GM18520 (cell line): ENCODE measurements around the gene PRDM16.

Experiments
- ATAC-seq: cut with Tn5 transposase; IDR thresholded peaks from one replicate; pipeline ENCODE4 v1.9.1; 2021; ENCODE audit not compliant: unreplicated experiment

Gene PRDM16

DNA sequence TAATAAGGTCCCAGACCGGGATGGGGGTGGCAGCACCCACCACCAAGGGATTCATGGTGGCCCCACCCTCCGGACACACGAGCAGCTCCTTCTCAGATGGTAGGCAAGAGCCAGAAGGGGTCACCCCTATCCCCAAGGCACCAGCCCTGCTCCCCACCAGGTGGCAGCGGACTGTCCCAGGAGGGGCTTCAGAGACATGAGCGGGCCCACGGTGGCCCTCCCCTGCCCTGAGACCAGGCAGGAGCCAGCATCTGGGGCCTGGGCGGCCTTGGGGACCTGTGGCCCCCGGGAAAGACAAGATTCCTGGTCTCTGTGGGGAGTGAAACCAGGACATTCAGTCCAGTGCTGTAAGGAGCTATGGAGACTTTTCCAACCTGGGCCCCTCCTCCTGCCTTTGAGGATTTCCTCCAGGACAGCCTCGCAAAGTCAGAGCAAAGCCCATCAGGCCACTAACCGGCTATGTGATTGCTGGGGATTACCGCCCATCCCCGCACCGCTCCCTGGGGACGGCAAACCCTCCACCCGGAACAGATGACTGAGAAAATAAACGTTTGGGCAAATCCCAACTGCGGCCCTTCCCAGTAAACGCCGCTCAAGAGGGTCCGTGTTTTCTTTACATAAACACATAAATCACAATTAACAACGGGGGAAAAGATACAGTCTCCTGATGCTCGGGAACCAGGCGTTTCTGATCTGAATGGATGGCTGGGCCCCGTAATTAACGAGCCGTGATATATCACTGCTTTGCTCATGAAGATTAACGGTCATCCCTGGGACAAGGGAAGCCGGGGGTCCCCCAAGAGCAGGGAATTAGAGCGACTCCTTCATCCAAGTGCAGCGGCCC, 334.6 kb downstream of the PRDM16 start:
- no peak for ATAC-seq

DNA sequence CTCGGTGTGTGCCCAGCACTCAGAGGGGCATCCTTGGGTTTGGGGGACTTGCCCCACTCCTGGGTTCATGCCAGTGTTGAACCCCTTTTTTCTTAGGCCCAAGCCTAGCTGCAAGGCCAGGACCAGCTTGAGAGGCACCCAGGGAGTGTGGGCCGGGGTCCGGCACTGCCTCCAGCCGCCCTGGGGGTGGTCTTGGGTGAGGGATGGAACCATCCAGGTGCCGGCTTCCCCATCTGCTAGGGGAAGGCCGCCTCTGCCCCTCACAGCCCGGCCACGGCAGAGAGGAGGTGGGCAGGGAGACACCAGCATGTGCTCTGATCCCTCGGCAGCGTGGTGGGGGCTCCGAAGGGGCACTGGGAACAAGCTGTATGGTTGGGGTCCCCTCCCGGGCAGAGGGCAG, 335.3 kb downstream of the PRDM16 start:
- ATAC-seq, result no peak

DNA sequence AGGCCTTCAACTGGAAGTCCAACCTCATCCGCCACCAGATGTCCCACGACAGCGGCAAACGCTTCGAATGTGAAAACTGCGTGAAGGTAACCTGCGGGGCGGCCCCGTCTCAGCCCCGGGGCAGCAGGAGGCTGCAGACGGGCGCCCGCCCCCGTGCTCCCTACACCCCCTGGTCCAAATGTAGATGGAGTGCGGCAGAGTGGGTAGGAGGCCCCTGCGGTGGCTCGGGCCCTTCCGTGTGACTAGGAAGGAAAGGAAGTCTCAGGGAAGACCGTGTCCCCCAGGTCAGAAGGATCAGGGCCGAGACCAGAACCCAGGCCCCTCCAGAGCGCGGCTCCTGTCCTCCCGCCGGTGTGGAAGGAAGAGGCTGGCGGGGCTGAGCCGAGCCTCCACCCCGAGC, 335.8 kb downstream of the PRDM16 start:
- no peak for ATAC-seq

DNA sequence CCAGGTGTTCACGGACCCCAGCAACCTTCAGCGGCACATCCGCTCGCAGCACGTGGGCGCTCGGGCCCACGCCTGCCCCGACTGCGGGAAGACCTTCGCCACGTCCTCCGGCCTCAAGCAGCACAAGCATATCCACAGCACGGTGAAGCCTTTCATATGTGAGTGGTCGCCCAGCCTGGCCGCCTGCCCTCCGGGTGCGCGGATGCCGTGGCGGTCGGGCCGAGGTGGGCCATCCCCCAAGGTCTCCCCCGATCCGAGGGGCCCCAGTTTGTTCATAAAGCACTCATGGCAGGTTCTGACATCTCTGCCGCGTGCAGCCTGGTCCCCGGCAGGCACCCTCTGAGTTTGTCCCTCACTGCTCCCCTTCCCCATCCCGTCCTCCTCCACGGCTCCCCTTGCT, 336.5 kb downstream of the PRDM16 start:
- no peak for ATAC-seq

DNA sequence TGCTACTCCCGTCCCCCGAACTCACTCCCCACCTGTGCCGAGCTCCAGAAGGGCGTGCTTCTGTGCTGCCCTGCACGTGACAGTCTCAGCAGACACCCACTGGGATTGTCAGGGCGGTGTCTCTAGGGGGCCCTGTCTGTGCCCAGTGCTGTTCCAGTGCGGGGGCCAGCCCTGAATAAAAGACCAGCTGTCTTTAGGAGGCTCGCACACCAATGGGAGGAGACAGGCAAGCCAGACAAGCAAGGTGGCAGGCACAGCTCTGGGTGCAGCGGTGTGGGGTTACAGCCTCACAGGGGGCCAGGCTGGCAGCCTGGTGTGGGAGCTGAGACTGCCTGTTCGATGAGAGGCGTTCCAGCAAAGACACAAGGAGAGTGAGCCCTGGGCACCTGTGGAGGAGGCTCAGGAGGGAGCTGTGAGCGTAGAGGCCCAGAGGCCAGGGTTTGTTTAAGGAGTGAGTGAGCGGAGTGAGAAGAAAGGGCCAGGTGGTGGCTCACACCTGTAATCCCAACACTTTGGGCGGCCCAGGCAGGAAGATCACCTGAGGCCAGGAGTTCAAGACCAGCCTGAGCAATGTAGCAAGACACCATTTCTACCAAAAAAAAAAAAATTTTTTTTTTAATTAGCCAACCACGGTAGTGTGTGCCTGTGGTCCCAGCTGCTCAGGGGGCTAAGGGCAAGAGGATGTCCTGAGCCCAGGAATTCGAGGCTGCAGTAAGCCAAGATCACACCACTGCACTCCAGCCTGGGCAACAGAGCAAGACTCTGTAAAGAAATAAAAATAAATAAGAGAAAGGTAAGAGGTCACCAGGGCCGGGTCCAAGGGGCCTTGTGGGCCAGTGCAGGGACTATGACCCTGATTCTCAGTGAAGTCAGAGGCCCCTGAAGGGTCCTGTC, 337.2 kb downstream of the PRDM16 start:
- no peak for ATAC-seq

DNA sequence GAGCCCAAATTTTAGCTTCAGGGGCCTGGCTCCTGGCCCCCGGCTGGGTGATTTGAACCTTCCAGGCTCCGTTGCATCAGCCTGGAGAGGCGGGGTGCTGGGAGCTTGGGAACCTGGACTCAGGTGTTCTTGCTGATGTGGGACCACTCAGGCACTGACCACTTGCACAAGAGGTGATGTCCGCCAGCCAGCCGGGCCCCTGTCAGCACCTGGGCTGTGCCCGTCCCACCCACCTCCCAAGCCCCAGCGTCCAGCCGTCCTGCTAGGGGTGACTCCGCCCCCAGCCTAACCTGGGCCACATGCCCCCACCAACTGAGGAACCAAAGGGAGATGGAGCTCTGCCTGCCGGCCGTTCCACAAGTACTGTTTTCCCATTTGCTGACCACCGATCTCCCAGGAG, 338.0 kb downstream of the PRDM16 start:
- no peak for ATAC-seq

DNA sequence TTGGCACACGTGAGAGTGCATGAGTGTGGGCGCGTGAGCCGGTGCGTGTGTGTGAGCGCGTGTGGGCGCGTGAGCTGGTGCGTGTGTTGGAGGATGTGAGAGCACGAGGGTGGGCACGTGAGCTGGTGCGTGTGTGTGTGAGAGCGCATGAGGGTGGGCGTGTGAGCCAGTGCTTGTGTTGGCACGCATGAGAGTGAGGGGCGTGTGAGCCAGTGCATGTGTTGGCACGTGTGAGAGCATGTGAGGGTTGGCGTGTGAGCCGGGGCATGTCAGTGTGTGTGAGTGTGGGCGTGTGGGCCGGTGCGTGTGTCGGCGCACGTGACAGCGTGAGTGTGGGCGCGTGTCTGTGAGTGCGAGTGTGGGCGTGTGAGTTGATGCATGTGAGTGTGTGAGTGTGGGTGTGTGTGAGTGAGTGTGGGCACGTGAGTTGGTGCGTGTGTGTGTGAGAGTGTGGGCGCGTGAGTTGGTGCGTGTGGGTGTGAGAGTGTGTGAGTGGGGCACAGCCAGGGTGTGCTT, 339.8 kb downstream of the PRDM16 start:
- ATAC-seq, result no peak

DNA sequence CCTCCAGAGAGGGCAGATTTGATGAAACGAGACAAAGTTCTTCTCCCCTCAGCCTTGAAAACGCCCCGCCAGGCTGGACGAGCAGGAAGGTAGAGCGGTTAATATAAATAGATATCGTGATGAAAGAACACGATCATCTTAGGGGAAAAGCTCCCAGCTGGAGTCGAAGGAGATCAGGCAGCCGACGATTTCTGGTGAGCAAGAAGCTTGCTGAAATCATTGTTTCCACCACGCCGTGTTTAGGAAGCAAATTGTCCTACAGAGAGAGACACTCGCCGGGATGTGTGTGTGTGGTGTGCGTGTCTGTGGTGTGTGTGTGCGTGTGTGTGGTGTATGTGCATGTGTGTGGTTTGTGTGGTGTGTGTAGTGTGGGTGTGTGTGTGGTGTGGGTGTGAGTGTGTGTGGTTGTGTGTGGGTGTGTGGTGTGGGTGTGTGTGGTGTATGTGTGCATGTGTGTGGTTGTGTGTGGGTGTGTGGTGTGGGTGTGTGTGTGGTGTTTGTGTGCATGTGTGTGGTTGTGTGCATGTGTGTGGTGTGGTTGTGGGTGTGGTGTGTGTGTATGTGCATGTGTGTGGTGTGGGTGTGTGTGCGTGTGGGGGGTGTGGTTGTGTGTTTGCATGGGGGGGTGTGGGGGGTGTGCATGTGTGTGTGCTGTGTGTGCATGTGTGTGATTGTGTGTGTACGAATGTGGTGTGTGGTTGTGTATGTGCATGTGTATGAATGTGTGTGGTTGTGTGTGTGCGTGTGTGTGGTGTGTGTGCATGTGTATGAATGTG, 340.6 kb downstream of the PRDM16 start:
- ATAC-seq, result no peak

DNA sequence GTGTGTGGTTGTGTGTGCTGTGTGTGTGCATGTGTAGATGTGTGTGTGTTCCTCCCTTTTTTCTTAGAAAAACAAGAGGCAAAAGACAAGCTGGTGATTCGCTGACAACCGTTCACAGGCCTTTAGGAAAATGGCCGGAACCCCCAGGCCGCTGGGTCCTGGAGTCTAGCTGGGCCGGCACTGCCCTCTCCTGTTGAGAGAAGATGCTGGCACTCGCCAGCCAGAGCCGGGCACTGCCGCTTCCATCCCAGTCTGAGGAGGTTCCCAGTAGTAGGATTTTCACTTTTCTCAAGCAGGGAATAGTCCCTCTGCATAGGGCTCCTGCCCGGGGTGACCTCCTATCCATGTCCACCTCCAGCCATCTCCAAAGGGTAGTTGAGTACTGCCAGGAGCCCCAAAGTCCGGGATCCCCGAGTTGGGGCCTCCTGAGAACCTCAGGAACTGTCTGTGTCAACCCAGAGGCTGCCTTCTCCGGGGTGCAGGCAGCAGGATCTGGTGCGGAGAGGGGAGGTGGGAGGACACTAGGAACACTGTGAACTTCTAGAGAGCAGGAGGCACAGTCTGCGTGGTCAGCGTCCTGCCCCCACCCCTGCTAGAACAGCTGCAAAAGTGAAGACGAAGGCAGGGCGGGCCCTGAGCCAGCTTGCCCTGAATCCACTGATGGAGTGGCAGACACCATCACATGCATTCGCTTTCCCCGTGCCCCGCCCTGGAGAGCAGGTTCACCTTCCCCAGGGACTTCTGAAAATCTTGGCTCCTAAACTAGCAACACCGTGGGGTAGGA, 341.3 kb downstream of the PRDM16 start:
- no peak for ATAC-seq

DNA sequence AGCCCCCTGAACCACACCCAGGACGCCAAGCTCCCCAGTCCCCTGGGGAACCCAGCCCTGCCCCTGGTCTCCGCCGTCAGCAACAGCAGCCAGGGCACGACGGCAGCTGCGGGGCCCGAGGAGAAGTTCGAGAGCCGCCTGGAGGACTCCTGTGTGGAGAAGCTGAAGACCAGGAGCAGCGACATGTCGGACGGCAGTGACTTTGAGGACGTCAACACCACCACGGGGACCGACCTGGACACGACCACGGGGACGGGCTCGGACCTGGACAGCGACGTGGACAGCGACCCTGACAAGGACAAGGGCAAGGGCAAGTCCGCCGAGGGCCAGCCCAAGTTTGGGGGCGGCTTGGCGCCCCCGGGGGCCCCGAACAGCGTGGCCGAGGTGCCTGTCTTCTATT, 342.8 kb downstream of the PRDM16 start:
- no peak for ATAC-seq

DNA sequence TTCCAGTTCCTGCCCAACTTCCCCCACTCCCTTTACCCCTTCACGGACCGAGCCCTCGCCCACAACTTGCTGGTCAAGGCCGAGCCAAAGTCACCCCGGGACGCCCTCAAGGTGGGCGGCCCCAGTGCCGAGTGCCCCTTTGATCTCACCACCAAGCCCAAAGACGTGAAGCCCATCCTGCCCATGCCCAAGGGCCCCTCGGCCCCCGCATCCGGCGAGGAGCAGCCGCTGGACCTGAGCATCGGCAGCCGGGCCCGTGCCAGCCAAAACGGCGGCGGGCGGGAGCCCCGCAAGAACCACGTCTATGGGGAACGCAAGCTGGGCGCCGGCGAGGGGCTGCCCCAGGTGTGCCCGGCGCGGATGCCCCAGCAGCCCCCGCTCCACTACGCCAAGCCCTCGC, 343.4 kb downstream of the PRDM16 start:
- ATAC-seq, result no peak

DNA sequence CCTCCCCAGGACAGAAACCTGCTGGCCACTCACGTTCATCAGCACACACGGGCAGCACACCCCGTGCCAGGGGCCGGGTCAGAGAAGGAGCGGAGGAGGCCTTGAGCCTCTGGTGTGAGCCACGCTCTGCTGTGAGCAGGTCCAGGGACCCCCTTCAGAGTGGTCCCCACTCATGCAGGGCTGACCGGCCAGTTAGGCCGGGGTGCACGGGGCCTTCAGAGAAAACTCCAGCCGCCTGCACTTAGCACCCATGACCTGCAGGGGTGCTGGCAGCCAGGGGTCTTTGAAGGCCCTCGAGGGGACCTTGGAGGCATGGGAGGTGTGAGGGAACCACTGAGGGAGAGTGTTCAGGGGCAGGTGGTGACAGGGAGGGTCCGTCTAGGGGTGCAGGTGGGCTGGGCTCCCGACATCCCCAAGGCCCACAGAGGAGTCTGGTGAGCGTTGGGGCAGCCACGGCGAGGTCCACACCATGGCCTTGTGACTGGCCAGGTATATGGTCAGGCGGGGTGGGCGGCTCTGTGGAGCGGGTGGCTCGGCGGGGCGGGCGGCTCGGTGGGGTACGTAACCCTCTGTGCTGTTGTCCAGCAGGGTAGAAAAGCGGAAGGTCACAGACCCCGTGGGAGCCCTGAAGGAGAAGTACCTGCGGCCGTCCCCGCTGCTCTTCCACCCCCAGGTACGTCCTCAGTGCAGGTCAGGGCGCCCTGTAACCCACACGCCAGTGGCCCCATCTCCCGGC, 345.1 kb downstream of the PRDM16 start:
- ATAC-seq, result no peak

DNA sequence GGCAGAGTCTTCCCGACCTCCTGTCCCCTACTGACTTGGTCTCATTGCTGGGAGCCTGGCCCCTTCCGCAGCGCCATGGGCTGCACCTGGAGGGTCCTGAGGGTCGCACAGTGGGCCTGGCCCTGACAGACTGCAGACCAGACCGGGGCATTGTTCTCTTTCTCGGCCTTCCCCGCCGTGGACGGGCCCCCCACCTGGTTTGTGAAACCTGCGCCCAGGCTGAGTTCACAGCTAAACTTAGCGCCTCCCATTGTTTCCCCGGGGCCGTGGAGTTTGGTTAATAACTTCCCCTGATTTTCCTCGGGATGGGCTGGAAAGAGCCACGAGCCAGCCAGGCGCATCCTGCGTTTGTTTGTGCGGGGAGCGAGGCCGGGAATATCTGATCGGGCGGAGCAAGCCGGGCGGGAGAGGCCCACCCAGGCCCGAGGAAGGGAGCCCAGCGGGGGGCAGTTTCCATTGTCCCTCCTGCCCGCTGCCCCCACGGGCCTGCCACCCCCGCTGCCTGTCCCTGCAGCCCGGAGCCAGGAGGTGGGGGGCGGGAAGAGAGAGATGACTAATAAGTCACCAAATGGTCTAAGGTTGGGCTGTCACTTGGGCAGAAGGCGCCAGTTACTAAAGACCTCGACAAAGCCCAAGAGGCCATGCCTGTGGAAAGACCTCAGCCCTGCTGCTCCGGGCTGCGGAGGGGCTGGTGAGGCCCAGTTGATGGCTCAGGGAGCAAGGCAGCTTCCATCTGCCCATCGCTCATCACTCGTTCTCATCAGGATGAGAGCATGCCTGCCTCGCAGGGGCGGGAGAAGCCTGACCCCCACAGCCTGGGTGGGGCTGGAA, 346.5 kb downstream of the PRDM16 start:
- no peak for ATAC-seq

DNA sequence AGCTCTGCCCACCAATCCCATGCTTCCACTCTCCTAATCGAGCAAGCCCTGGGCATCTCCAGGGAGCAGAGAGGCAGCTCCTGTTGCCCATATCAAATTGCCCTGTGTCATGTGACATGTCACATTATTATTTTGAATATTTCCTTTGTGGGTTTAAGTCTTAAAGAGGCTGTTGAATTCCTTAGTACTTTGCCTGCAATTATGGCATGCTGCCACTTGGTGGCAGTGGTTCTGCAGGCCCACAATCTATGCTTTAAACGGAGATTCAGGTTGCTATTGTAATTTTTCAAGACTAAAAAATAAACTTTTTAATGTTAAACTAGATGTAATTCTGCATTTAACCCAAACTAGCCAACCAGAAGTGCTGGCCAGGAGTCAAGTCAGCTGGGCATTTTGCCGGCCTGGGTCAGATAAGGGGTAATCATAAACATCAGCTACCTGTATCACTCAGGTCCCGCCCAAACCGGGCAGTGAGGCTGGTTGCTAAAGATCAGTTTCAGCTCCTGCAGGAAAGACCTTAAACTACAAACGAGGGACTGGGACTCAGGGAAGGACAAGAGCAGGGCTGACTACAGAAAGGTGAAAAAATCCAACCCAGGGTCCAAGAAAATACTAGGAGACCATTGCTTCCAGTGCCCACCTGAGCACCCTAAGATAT, 348.2 kb downstream of the PRDM16 start:
- ATAC-seq, result no peak

DNA sequence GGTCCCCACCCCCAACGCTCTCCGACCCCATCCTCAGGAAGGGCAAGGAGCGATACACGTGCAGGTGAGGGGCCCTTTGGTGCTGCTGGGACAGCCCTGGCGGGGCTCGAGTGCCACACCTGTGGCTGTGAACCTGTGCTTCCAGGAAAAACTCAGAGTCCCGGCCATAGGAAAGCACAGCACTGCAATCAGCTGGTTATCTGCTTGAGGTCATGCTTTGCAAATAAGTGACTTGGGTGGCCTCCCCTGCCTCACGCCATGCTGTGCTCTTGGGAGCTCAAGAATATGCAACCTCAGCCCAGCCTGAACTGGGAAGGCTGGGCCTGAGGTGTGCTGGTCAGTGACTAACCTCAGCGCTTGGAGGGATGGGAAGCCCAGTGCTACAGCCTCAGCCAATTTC, 348.9 kb downstream of the PRDM16 start:
- no peak for ATAC-seq

DNA sequence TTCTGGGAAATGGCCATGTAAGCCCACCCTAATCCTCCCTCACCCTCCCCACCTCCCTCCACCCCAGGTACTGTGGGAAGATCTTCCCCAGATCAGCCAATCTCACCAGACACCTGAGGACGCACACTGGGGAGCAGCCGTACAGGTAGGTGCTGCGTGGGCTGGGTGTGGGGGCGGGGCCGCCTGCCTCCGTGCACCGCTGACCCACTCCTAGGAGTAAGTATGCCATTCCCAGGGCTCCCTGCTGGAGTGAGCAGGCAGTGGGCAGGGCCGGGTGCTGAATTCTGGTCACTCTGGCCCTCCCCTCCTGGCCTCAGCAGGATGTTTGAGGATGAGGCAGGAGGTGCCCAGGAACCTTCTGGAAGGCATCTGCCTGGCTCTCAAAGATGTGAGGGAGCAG, 349.6 kb downstream of the PRDM16 start:
- no peak for ATAC-seq

DNA sequence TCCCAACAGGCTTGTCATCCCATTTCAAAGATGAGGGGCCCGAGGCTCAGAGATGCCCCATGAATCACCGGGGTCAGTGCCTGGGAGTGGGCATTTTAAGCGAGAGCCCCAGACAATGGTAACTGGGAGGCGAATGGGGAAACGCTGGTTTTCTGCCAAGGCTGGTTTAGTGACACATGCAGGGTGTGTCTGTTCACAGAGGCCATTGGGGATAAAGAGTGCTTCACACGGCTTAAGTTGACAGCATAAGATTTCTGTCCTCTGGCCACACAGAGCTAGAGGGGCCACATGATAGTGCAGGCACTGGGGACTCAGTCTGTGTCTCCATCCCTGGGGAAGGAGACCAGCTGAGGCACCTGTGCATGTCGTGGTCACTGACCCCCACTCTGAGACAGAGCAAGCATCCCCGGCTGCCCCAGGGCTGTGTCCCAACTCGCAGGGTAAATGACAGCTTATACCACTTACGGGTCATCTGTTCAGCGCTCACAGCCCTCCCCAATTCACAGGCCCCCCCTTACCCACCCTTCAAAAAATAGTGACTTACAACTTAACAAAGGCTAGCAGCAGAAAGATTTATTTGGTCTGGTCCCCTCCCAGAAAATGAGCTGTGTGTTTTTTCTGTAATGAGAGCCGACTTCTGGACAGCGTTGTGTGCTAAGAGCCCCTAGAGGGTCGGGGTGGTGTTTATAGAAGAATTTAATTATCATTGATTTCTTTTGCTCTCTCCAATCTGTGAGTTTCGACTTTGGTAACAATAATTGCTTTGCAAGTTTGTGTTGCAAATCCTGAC, 350.6 kb downstream of the PRDM16 start:
- no peak for ATAC-seq
